Urinary bladder (tissue), 4 donors: Measurements from ENCODE around the gene GPR39. TPM values are rescaled to one million over a fixed set of nuclear protein-coding genes. Genes with fewer than 3 reads are reported as not detected.

Experiments used
- DNase-seq: peaks from one replicate; pipeline ENCODE4 v3.0.0-alpha.2; 2015; ENCODE audit errors: extremely low spot score
- H3K27ac ChIP-seq: one replicate; pipeline ENCODE4 v1.5.1; 2013; ENCODE audit warnings: low read depth, mild to moderate bottlenecking, moderate library complexity
- H3K36me3 ChIP-seq: one replicate; pipeline ENCODE4 v1.6.1; 2013; ENCODE audit warnings: mild to moderate bottlenecking, moderate library complexity; ENCODE audit not compliant: insufficient read depth
- H3K4me1 ChIP-seq: one replicate; pipeline ENCODE4 v1.6.1; 2013; ENCODE audit warnings: mild to moderate bottlenecking, moderate library complexity; ENCODE audit not compliant: insufficient read depth
- H3K4me3 ChIP-seq: one replicate; pipeline ENCODE4 v1.5.1; 2013; ENCODE audit warnings: low read depth, low read length
- WGBS: extraction: QIAGEN DNeasy Blood & Tissue Kit; methylation state at CpG from one replicate; pipeline ENCODE4 v1.1.7; 2013; 5-methylcytosine and 5-hydroxymethylcytosine counted together
- polyA plus RNA-seq: library from polyadenylated mRNA; stranded (reverse); fragments of 200-250 nt; gene quantifications from one replicate; pipeline ENCODE4 v1.2.3, GENCODE V29; 2013
- total RNA-seq: library from RNA; depleted of rRNA; stranded (reverse); fragments of >200 nt; gene quantifications from one replicate; pipeline ENCODE4 v1.2.3, GENCODE V29; 2014
- donor health status: healthy with polysubstance abuse.
- donor health status: healthy.

Gene GPR39
- 3.2 TPM for total RNA-seq
- polyA plus RNA-seq = 1.4 TPM

DNA sequence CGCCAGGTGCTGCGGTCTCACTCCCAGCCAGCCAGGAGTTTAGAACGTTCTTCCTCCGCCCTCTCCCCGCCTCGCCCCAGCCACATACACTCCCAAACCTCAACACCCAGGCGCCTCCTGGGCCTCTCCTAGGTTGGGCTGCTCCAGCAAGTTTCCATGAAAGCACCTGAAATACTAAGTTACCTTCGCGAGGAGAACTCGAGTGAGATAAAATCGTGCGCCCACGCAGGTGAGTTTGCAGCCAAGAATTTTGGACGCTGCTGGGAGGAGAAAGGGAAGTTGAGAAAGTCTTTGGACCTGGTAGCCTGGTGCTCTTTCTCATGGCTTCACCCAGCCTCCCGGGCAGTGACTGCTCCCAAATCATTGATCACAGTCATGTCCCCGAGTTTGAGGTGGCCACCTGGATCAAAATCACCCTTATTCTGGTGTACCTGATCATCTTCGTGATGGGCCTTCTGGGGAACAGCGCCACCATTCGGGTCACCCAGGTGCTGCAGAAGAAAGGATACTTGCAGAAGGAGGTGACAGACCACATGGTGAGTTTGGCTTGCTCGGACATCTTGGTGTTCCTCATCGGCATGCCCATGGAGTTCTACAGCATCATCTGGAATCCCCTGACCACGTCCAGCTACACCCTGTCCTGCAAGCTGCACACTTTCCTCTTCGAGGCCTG, at the start of gene GPR39:
TSS of gene GPR39 (plus strand) at position 83 of the 673 bp plus-strand sequence.
- Histone ChIP-seq H3K4me1 (no peaks in the 10 kb centered on the region), H3K4me3 (peak within 1 kb of the TSS; percentile 35), H3K27ac (peak within 1 kb of the TSS; percentile 85), H3K36me3 (no peaks in the 10 kb centered on the region)
- WGBS = 42% methylated on average over 23 of the region's 23 CpGs
- no peak for DNase-seq

DNA sequence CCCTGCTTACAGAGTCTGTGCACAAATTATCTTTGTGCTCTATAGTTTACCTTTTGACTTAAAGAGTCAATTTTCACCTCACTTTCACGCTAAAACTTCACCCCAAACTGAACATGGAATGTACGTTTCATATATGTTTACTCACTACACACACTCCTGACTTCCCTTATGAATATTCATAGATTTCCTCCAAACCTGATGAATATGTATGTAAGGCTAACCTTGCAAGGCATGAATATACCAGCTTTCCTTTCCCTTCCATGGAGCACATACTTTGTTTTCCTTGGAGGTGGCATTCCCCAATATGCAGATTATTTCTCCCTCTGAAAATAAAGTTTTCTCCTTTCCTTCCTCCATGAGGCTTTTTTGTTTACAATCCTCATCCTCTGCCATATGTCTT, 48.4 kb upstream of the GPR39 start:
- 31% methylated on average over 2 of the region's 2 CpGs for WGBS
- H3K4me3 ChIP-seq = no peak overlapping the region
- H3K36me3 ChIP-seq = no peaks in the 10 kb centered on the region
- no peaks in the 10 kb centered on the region for H3K4me1 ChIP-seq
- DNase-seq = no peak
- H3K27ac ChIP-seq = no peak overlapping the region

DNA sequence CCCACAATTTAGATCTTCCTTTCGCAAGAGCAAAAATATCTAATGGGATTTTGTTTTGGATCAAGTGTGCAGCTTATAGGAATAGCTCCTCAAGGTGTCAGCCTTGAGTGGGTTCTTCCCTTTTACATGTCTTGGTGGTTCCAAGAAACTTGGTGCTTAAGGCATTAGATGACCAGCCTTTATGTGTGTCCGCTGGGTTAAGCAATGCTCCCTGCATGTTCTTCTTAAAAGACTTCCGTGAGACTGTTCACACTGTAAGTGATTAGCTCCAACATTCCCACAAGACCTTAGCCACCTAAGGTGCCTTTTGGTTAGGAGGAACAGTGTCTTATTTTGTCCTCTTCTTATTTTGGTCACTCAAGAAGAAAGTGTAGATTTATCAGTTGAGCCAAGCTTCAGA, 44.3 kb upstream of the GPR39 start:
- WGBS = 92% methylated on average over 3 of the region's 3 CpGs
- Histone ChIP-seq H3K27ac (no peak overlapping the region), H3K4me3 (no peak overlapping the region), H3K36me3 (no peaks in the 10 kb centered on the region), H3K4me1 (no peaks in the 10 kb centered on the region)
- DNase-seq = no peak

DNA sequence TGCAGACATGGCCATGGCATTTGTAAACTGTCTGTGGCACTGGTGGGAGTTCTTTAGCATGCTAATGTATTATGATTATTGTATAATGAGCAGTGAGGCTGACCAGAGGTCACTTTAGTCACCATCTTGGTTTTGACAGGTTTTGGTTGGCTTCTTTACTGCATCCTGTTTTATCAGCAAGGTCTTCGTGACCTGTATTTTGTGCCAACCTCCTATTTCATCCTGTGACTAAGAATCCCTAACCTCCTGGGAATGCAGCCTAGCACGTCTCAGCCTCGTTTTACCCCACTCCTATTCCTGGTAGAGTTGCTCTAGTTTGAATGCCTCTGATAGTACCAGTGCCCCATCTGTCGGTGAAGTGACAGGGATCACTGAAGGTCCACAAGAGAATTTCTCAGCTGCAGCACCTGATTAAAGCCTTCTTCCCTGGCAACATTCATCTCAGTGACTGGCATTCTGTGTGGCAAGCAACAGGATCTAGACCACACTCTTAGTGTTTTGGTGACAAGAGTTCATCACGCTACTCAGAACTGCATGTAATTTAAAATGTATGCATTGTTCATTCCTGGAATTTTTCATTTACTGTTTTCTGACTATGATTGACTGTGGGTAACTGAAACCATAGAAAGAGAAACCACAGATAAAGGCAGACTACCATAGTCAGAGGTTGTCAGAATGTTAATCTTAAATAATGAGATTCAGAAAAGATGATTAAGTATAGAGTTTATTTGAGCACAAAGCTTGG, 43.0 kb upstream of the GPR39 start:
- H3K36me3 ChIP-seq = no peaks in the 10 kb centered on the region
- no peaks in the 10 kb centered on the region for H3K4me1 ChIP-seq
- DNase-seq = no peak
- WGBS = 72% methylated on average over 5 of the region's 5 CpGs
- H3K4me3 ChIP-seq = no peak overlapping the region
- no peak overlapping the region for H3K27ac ChIP-seq

DNA sequence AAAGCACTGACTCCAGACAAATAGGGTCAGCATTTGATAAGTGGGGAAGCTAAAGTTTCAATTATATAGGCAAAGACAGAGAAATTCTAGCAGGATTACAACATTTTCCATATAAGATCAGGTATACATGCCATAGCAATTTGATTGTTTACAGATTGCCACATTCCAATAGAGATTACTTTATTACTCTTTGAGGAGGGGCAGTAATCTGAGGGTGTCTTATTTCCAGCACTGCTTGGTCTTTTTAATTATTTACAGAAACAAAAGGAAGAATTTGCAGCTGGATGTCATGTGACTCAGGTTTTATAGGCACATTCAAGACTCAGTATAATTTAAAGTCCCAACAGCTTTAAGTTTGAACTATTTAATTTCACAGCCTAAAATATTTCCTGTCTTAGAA, 42.5 kb upstream of the GPR39 start:
- H3K36me3 ChIP-seq = no peaks in the 10 kb centered on the region
- H3K27ac ChIP-seq = no peak overlapping the region
- no peak for DNase-seq
- no peak overlapping the region for H3K4me3 ChIP-seq
- no peaks in the 10 kb centered on the region for H3K4me1 ChIP-seq

DNA sequence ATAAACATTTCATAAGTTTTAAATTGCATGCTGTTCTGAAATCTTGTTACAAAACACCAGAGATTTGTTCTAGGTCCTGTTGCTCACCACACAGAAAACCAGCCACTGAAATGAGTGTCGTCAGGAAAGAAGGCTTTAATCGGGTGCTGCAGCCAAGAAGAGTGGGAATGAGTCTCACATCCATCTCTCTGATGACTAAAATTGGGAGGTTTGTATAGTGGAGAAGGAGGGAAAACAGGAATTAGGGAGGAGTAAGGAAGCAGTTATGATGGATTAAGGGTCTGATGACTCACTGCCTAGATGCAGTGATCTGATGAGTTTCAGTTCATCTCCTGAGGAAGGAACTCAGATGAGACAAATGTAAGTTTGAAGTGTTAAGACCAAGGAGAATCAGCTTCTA, 42.1 kb upstream of the GPR39 start:
- no peak overlapping the region for H3K4me3 ChIP-seq

DNA sequence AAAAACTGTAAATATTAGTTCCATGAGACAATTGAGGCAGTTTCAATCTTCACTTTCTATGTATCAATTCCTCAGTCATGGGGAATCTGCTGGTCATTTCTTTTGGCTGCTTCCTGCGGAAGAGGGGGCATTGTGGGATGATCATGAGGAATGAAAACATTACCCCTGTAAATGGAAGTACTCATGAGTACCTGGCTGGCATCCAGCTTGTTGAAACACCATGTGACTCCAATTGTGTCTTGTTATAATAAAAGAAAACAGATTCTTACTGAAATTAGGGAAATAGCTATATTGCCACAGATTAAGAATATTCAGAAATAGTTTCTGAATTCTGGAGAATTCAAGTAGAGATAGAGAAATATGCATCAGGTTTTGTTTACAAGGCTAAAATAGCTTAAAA, 41.6 kb upstream of the GPR39 start:
- WGBS = 56% methylated on average over 1 of the region's 1 CpG
- Histone ChIP-seq H3K36me3 (no peaks in the 10 kb centered on the region), H3K27ac (no peak overlapping the region), H3K4me3 (no peak overlapping the region), H3K4me1 (no peaks in the 10 kb centered on the region)
- no peak for DNase-seq

More for the DNA sequence above, 42.1 kb upstream of the GPR39 start:
- DNase-seq = no peak
- no peak overlapping the region for H3K27ac ChIP-seq
- no peaks in the 10 kb centered on the region for H3K4me1 ChIP-seq
- H3K36me3 ChIP-seq = no peaks in the 10 kb centered on the region
- 70% methylated on average over 2 of the region's 2 CpGs for WGBS

DNA sequence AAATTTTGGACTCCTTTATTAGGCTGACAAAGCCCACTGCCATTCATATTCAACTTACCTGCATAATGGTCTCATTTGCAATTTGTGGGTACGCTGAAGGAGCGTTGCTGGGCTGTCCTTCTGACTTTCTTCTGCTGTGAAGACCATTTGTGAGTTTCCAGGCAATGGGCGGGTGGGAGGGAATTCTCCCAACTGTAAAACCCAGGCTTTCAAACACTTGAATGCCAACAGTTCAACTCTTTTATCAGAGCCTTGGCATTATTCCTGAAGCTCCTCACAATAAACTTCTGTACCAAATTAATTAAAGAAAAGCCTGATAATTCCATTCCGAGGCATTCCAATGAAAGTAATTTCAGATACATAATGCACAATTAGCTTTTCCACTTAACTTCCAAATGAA, 35.2 kb upstream of the GPR39 start:
- no peak overlapping the region for H3K4me3 ChIP-seq
- 80% methylated on average over 4 of the region's 4 CpGs for WGBS
- no peaks in the 10 kb centered on the region for H3K36me3 ChIP-seq
- no peaks in the 10 kb centered on the region for H3K4me1 ChIP-seq
- DNase-seq = no peak
- H3K27ac ChIP-seq = no peak overlapping the region

DNA sequence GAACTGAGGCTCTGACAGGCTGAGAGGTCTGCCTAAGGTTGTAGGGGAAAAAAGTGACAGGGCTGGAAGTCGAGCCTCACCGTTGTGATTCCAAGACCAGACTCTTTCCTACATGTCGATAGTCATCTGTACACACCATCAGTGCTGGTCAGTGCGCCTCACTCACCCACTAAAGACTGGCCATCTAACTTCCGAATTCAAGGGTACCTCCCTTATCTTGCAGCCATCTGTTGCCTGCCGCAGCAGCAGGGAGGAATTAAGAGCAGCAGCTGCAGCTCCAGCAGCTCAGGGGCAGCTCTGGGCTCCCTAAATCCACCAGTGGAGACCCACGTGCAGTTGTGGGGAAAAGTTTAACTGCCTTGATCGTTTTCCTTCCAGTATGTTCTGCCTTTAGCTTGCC, 32.6 kb upstream of the GPR39 start:
- no peaks in the 10 kb centered on the region for H3K36me3 ChIP-seq
- WGBS = 23% methylated on average over 8 of the region's 8 CpGs
- DNase-seq = no peak
- no peaks in the 10 kb centered on the region for H3K4me1 ChIP-seq
- H3K4me3 ChIP-seq = no peak overlapping the region
- no peak overlapping the region for H3K27ac ChIP-seq

DNA sequence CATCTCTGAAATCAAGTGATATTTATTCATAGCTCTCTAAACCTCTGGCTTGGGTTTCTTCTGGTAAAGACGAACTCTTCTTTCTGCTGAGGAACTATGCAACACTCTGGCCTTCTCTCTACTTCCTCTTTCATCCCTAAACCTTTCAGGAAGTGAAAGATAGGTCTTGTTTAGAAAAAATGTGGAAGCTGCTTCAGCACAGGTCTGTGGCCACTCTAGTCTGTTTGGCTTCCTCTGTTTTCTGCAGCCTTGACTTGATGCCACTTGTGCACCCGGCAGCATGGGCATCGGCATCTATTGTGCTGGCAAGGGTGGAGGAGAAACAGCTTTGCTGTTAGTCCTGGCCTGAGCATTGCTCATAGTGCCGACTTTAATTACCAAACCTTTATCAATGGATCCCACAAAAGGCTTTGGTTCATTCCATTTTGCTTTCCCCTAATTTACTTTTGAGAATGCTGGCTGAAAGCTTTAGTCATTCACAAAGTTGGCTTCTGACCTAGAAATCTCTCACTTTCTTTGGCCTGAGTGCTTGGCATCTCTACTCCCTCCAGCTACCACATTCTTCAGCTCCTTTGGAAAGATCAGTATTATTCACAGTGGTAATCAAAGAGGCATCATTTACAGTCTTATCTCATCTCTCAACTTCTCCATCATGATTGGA, 32.0 kb upstream of the GPR39 start:
- DNase-seq = no peak
- Histone ChIP-seq H3K4me1 (no peaks in the 10 kb centered on the region), H3K4me3 (no peak overlapping the region), H3K27ac (no peak overlapping the region), H3K36me3 (no peaks in the 10 kb centered on the region)
- 71% methylated on average over 4 of the region's 4 CpGs for WGBS

DNA sequence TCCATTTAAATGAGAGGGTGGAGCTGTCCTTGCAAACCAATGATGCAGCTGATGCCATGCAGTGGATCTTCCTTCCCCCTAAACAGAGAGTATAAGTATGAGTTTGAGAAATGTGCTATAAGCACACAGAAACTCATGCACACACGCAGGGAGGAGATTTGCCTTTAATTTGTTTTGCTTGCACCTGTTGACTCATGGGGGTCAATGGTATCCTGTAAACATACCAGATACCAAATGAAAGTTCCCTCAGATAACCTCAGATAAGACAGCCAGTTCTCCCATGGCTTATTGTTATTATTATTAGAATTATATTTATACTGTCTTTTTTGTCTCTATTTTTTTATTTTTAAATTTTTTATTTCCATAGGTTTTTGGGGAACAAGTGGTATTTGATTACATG, 29.5 kb upstream of the GPR39 start:
- DNase-seq = no peak
- WGBS = 86% methylated on average over 1 of the region's 1 CpG

DNA sequence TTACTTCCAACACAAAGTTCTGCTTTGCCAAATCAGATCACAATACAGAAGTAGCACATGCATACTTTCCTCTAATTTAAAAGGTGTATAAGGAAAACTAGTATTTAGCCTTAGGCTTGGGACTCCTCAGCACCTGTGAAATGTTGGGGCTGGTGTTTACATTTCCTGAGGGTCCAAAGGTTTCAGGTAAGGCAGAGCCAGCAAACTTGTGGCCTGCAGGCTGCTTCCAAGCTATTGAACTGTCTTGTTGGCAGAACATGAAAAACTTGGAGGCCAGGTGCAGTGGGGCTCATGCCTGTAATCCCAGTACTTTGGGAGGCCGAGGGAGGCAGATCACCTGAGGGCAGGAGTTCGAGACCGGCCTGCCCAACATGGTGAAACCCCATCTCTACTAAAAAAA, 26.5 kb upstream of the GPR39 start:
- 90% methylated on average over 3 of the region's 3 CpGs for WGBS
- no peak overlapping the region for H3K4me3 ChIP-seq
- H3K4me1 ChIP-seq = no peaks in the 10 kb centered on the region
- H3K27ac ChIP-seq = no peak overlapping the region
- H3K36me3 ChIP-seq = no peaks in the 10 kb centered on the region
- no peak for DNase-seq

More for the DNA sequence above, 29.5 kb upstream of the GPR39 start:
- Histone ChIP-seq H3K36me3 (no peaks in the 10 kb centered on the region), H3K4me3 (no peak overlapping the region), H3K4me1 (no peaks in the 10 kb centered on the region), H3K27ac (no peak overlapping the region)

DNA sequence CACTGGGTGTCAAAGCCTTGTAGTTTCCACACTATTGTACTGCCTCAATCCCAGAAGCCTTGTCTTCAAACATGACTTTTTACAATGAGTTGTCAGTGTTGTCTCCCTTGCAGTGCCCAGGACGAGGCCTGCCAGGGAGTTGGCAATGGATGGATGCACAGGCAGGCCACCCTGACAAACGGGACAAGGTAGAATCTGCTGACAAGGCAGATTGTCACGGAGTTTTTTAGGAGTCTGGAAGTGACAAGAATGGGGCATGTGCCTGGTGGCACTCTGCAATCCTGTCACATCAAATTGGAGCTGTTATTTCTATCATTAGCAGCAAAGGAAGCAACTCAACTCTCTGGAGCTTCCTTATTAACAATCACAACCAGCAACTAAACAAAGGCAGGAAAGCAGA, 25.2 kb upstream of the GPR39 start:
- no peaks in the 10 kb centered on the region for H3K4me1 ChIP-seq
- no peak overlapping the region for H3K4me3 ChIP-seq
- 57% methylated on average over 3 of the region's 3 CpGs for WGBS
- no peaks in the 10 kb centered on the region for H3K36me3 ChIP-seq
- no peak for DNase-seq
- no peak overlapping the region for H3K27ac ChIP-seq

DNA sequence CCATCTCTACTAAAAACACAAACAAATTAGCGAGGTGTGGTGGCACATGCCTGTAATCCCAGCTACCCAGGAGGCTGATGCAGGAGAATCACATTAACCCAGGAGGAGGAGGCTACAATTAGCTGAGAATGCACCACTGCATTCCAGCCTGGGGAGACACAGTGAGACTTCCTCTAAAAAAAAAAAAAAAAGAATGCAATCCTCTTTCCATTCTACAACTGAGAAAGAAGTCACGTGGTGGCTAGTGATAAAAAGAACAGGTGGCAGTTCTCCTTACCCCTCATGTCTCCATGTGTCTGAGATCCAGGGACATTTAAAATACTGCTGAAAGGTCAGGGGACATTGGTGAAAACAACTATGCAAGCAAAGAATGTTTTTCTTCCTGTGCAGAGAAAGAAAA, 24.4 kb upstream of the GPR39 start:
- Histone ChIP-seq H3K36me3 (no peaks in the 10 kb centered on the region), H3K27ac (no peak overlapping the region), H3K4me3 (no peak overlapping the region), H3K4me1 (no peaks in the 10 kb centered on the region)
- no peak for DNase-seq
- WGBS = 15% methylated on average over 2 of the region's 2 CpGs
